MM.1S (cell line): ENCODE results near the gene PKP4.

Experiments
- EZH2 ChIP-seq: fragments of 300-600 bp; sonication (generic); optimal IDR thresholded peaks from 2 replicates; pipeline ENCODE3; 2017; ENCODE audit warnings: low read depth, mild to moderate bottlenecking, antibody characterized with exemption, low read length, mixed read lengths
- EZH2phosphoT487 ChIP-seq: fragments of 300-600 bp; sonication (generic); IDR thresholded peaks from 2 replicates; pipeline ENCODE4 v1.6.1; 2018; ENCODE audit warnings: antibody characterized with exemption, low read length
- TF ChIP-seq, protein P1 (sequence below): fragments of 300-600 bp; sonication (generic); IDR thresholded peaks from 2 replicates; pipeline ENCODE4 v1.5.1; 2016; ENCODE audit warnings: antibody characterized with exemption, low read length, mixed read lengths

DNA sequence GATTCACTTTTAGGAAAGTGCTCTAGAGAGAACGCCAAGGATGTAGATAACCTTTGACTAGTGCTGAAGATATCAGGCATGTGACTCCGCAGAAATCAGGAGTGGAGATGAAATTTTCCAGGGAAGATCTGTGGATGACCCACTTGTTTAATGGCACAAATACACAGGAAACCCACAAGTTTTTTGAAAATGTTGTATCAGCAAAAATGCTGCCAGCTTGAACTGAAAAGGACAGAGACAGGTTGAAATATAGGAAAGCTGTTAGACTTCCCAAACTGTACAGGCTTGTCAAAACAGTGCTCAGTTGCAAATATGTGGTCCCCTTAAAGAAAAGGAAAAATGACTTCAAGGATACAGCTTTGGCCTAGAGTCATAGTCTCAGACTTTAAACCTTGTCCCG is 96.5 kb downstream of the PKP4 start:
- TF ChIP-seq, protein P1, sequence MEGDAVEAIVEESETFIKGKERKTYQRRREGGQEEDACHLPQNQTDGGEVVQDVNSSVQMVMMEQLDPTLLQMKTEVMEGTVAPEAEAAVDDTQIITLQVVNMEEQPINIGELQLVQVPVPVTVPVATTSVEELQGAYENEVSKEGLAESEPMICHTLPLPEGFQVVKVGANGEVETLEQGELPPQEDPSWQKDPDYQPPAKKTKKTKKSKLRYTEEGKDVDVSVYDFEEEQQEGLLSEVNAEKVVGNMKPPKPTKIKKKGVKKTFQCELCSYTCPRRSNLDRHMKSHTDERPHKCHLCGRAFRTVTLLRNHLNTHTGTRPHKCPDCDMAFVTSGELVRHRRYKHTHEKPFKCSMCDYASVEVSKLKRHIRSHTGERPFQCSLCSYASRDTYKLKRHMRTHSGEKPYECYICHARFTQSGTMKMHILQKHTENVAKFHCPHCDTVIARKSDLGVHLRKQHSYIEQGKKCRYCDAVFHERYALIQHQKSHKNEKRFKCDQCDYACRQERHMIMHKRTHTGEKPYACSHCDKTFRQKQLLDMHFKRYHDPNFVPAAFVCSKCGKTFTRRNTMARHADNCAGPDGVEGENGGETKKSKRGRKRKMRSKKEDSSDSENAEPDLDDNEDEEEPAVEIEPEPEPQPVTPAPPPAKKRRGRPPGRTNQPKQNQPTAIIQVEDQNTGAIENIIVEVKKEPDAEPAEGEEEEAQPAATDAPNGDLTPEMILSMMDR, result no peak
- no peak for TF ChIP-seq EZH2
- no peak for TF ChIP-seq EZH2phosphoT487
